Panc1 (cell line): ENCODE data around the gene SLC12A8. TPM values are rescaled to one million over a fixed set of nuclear protein-coding genes. Genes with fewer than 3 reads are reported as not detected.

Source experiments
- ATAC-seq: fragments of 200-7000 bp; cut with Tn5 transposase; 2 replicates; pipeline ENCODE4 v1.9.1; 2020; ENCODE audit warnings: mild to moderate bottlenecking, moderate library complexity
- BruUV-seq: library from RNA; stranded (reverse); fragments of 400-500 nt; replicated peaks from 2 replicates; lab custom pipeline; 2021; lab: Mats Ljungman, UMichigan
- CTCF ChIA-PET: fragments of 300-600 bp; sonication (Branson Sonifier 250); formaldehyde crosslinking; loops from one replicate; lab custom pipeline; 2022; ENCODE audit warnings: antibody characterized with exemption; lab: Charles Lee
- POLR2A ChIA-PET: fragments of 300-600 bp; sonication (Branson Sonifier 250); formaldehyde crosslinking; loops from one replicate; lab custom pipeline; 2022; ENCODE audit warnings: antibody characterized with exemption; lab: Charles Lee
- DNase-seq: peaks from one replicate; pipeline ENCODE4 v3.0.0-alpha.2; 2010; ENCODE audit warnings: low read depth, low spot score
- H3K27ac ChIP-seq: 2 replicates; pipeline ENCODE4 v1.5.1; 2011; ENCODE audit warnings: mild to moderate bottlenecking, low read length, inconsistent platforms
- H3K27me3 ChIP-seq: fragments of 200-500 bp; sonication (Bioruptor generic); 2 replicates; pipeline ENCODE4 v1.6.0; 2014; ENCODE audit warnings: low read length, inconsistent platforms; ENCODE audit not compliant: control insufficient read depth, insufficient read depth
- H3K36me3 ChIP-seq: fragments of 200-500 bp; sonication (Bioruptor generic); 2 replicates; pipeline ENCODE4 v1.5.1; 2014; ENCODE audit warnings: inconsistent platforms, mild to moderate bottlenecking, low read length, moderate library complexity; ENCODE audit not compliant: control insufficient read depth, insufficient read depth
- H3K4me1 ChIP-seq: 2 replicates; pipeline ENCODE4 v1.5.1; 2011; ENCODE audit warnings: inconsistent platforms, mild to moderate bottlenecking, low read length, moderate library complexity; ENCODE audit not compliant: control insufficient read depth, insufficient read depth
- H3K4me3 ChIP-seq, 2 experiments: 2 replicates each; pipeline ENCODE4 v1.5.1; 2011 to 2012; ENCODE audit warnings: low read depth in 2 of 2, low read length in 2 of 2, mild to moderate bottlenecking in 2 of 2, inconsistent platforms in 1 of 2, moderate library complexity in 1 of 2
- H3K9me3 ChIP-seq: fragments of 200-500 bp; sonication (Bioruptor generic); 2 replicates; pipeline ENCODE4 v1.5.1; 2014; ENCODE audit warnings: low read depth, mild to moderate bottlenecking, inconsistent platforms, low read length, moderate library complexity; ENCODE audit not compliant: control insufficient read depth, insufficient read depth
- CTCF ChIP-seq: fragments of 450-650 bp; IDR thresholded peaks from 2 replicates; pipeline ENCODE4 v1.5.1; 2017; ENCODE audit warnings: mild to moderate bottlenecking
- POLR2AphosphoS5 ChIP-seq: IDR thresholded peaks from 2 replicates; pipeline ENCODE4 v1.6.1; 2012; ENCODE audit warnings: mild to moderate bottlenecking, low read depth, low read length, moderate library complexity
- REST ChIP-seq, 2 experiments: IDR thresholded peaks; 2 replicates each; pipeline ENCODE4 v1.6.1; 2011 to 2012; ENCODE audit warnings: low read depth in 2 of 2, control low read depth in 1 of 2, low read length in 1 of 2, mild to moderate bottlenecking in 1 of 2, moderate library complexity in 1 of 2; ENCODE audit not compliant: insufficient read depth in 1 of 2
- SIN3A ChIP-seq: IDR thresholded peaks from 2 replicates; pipeline ENCODE4 v1.6.1; 2012; ENCODE audit warnings: low read depth, mild to moderate bottlenecking, low read length, moderate library complexity, borderline replicate concordance; ENCODE audit not compliant: insufficient read depth
- TCF7L2 ChIP-seq: IDR thresholded peaks from 2 replicates; pipeline ENCODE4 v1.6.1; 2011; ENCODE audit warnings: mild to moderate bottlenecking, low read depth, low read length, inconsistent platforms
- in situ Hi-C: cut with HindIII; loops from 2 replicates; pipeline ENCODE4 v1.10.0; 2016; ENCODE audit warnings: low sequenced_read_pairs, low pct_unique_long_range_greater_than_20kb
- intact Hi-C: fragments of 100-400 bp; cut with micrococcal nuclease; formaldehyde crosslinking; loops from one replicate; pipeline ENCODE4 v1.10.0; 2022; ENCODE audit not compliant: unreplicated experiment
- total RNA-seq: library from RNA; stranded (reverse); gene quantifications from one replicate; pipeline ENCODE4 v1.2.1, GENCODE V29; 2021; ENCODE audit not compliant: unreplicated experiment

The SLC12A8 gene
- total RNA-seq, 1 experiment from 2014 or later, result 7.0 TPM

- Histone ChIP-seq H3K27me3 (no peaks in the 10 kb centered on the region), H3K27ac (peak overlapping the region; percentile 66), H3K4me1 (peaks cover 69% of the 10 kb centered on the region), H3K9me3 (no peaks in the 10 kb centered on the region), H3K4me3 (no peak overlapping the region), H3K36me3 (no peaks in the 10 kb centered on the region)
- ChIA-PET POLR2A (no interaction called here), CTCF (no interaction called here)
- ATAC-seq (no peak), DNase-seq (no peak)
- no TSS peak for BruUV-seq
- intact Hi-C loops, result no loop called here
- in situ Hi-C loops, result no loop called here
- TF ChIP-seq CTCF (no peak), POLR2AphosphoS5 (0 out of 2 replicates have a peak, but pooled peaks have one; percentile 16), SIN3A (no peak), TCF7L2 (no peak), REST (IDR thresholded peaks at IDR 0.05; ENCODE audit: insufficient read depth in 1 of 2, low read depth in 2 of 2, low read length in 1 of 2) (no peak)
Observed at GRCh38 chr3:125042725-125043406, 169.7 kb downstream of the SLC12A8 start.

GRCh38 chr3:125039131-125040100 lies 173.1 kb downstream of the SLC12A8 start:
- in situ Hi-C loops (no loop called here), intact Hi-C loops (no loop called here)
- H3K4me1 ChIP-seq, result peaks cover 43% of the 10 kb centered on the region
- H3K4me3 ChIP-seq, result no peak overlapping the region
- BruUV-seq, result no TSS peak
- ATAC-seq, result no peak
- no peak for TF ChIP-seq SIN3A
- no peak for TF ChIP-seq POLR2AphosphoS5
- TF ChIP-seq CTCF, result no peak
- no peak for TF ChIP-seq TCF7L2
- TF ChIP-seq REST (IDR thresholded peaks at IDR 0.05; ENCODE audit: insufficient read depth in 1 of 2, low read depth in 2 of 2, low read length in 1 of 2), result no peak
- DNase-seq, result no peak
- H3K36me3 ChIP-seq, result no peaks in the 10 kb centered on the region
- H3K27ac ChIP-seq, result peak overlapping the region; percentile 3; the same call in 1 of the 2 replicates
- CTCF ChIA-PET, result no interaction called here
- no peaks in the 10 kb centered on the region for H3K27me3 ChIP-seq
- POLR2A ChIA-PET, result interaction anchor here (0.6 to 0.7 kb wide), 4 partner anchors 101 to 1033 kb away, joined by 5 to 13 read pairs (median 8); no protein-coding TSS in a partner anchor
- no peaks in the 10 kb centered on the region for H3K9me3 ChIP-seq
